HepG2 (cell line): Measurements from ENCODE around the gene POLH. TPM values are rescaled to one million over a fixed set of nuclear protein-coding genes. Genes with fewer than 3 reads are reported as not detected.

Experiments used
- CHD4 ChIP-seq: fragments of 200-600 bp; sonication (generic); IDR thresholded peaks from 2 replicates; pipeline ENCODE4 v1.7.0; 2017; ENCODE audit warnings: mild to moderate bottlenecking, low read length, borderline replicate concordance
- DMAP1 ChIP-seq: IDR thresholded peaks from 2 replicates; pipeline ENCODE4 v1.6.1; 2016
- ISL2 ChIP-seq: sonication (generic); formaldehyde crosslinking; IDR thresholded peaks from 2 replicates; pipeline ENCODE4 v1.5.0; 2020; ENCODE audit warnings: missing genetic modification reagents
- NFE2 ChIP-seq: sonication (generic); formaldehyde crosslinking; IDR thresholded peaks from 2 replicates; pipeline ENCODE4 v1.4.0; 2020; ENCODE audit warnings: missing genetic modification reagents
- NONO ChIP-seq, 2 experiments: fragments of 450-650 bp in 1 of 2; sonication (generic) in 1 of 2; formaldehyde crosslinking in 1 of 2; IDR thresholded peaks in 1 of 2; conservative IDR thresholded peaks in 1 of 2; 2 replicates each; pipeline versions ENCODE4 v1.6.1 to v1.8.0; 2017 to 2022; ENCODE audit warnings: mild to moderate bottlenecking in 1 of 2, missing genetic modification reagents in 1 of 2, moderate library complexity in 1 of 2
- RXRB ChIP-seq: IDR thresholded peaks from 2 replicates; pipeline ENCODE4 v1.6.1; 2016; ENCODE audit warnings: borderline replicate concordance, missing genetic modification reagents, missing compliant biosample characterization
- SOX13 ChIP-seq, 3 experiments: fragments of 450-650 bp in 1 of 3; sonication (generic) in 1 of 3; formaldehyde crosslinking in 1 of 3; IDR thresholded peaks in 2 of 3; conservative IDR thresholded peaks in 1 of 3; 2 replicates each; pipeline versions ENCODE4 v1.5.0 to v1.6.1; 2016 to 2020; ENCODE audit warnings: antibody characterized with exemption in 1 of 3, mild to moderate bottlenecking in 1 of 3, missing compliant biosample characterization in 1 of 3, missing genetic modification reagents in 1 of 3, moderate library complexity in 1 of 3
- TBX2 ChIP-seq: sonication (generic); formaldehyde crosslinking; IDR thresholded peaks from 2 replicates; pipeline ENCODE4 v1.5.0; 2020; ENCODE audit warnings: missing genetic modification reagents, mild to moderate bottlenecking, borderline replicate concordance
- TCF7L2 ChIP-seq: IDR thresholded peaks from 2 replicates; pipeline ENCODE4 v1.6.1; 2011; ENCODE audit warnings: mild to moderate bottlenecking, low read depth, low read length, moderate library complexity
- YEATS2 ChIP-seq: sonication (generic); formaldehyde crosslinking; IDR thresholded peaks from 2 replicates; pipeline ENCODE4 v1.4.0; 2020; ENCODE audit warnings: missing genetic modification reagents, borderline replicate concordance
- ZNF17 ChIP-seq: sonication (generic); formaldehyde crosslinking; IDR thresholded peaks from 2 replicates; pipeline ENCODE4 v1.5.0; 2020; ENCODE audit warnings: mild to moderate bottlenecking, missing genetic modification reagents
- ZNF616 ChIP-seq: sonication (generic); formaldehyde crosslinking; IDR thresholded peaks from 2 replicates; pipeline ENCODE4 v1.5.0; 2020; ENCODE audit warnings: low read depth, mild to moderate bottlenecking, missing genetic modification reagents
- ZNF629 ChIP-seq: sonication (generic); formaldehyde crosslinking; conservative IDR thresholded peaks from 2 replicates; pipeline ENCODE4 v1.5.0; 2020; ENCODE audit warnings: missing genetic modification reagents
- ZNF841 ChIP-seq: sonication (generic); formaldehyde crosslinking; IDR thresholded peaks from 2 replicates; pipeline ENCODE4 v1.8.1; 2023; ENCODE audit warnings: missing genetic modification reagents, borderline replicate concordance
- polyA plus RNA-seq, 8 experiments: library from polyadenylated mRNA; depleted of rRNA in 3 of 8; stranded (reverse) in 7 of 8; unstranded in 1 of 8; fragments of >200 nt; fragmentation: Illumina TruSeq in 4 of 8; extraction: Trizol in 4 of 8; gene quantifications; 2 replicates each; pipeline versions ENCODE4 v1.2.1 to v1.2.3, GENCODE V29; 2011 to 2016; ENCODE audit warnings: low read depth in 4 of 8, missing spikeins in 1 of 8, mixed read lengths in 1 of 8; ENCODE audit not compliant: insufficient read depth in 1 of 8
- total RNA-seq, 5 experiments: library from RNA; depleted of rRNA; stranded (reverse); fragments of >200 nt; fragmentation: Illumina TruSeq; extraction: Trizol; gene quantifications; 2 replicates each; pipeline ENCODE4 v1.2.3, GENCODE V29; 2016; ENCODE audit warnings: low read depth in 1 of 5
- TF ChIP-seq, protein P1 (sequence below): sonication (generic); formaldehyde crosslinking; IDR thresholded peaks from 2 replicates; pipeline ENCODE4 v1.4.0; 2020; ENCODE audit warnings: missing genetic modification reagents, mild to moderate bottlenecking, borderline replicate concordance
- TF ChIP-seq, protein P2 (sequence below): sonication (generic); formaldehyde crosslinking; IDR thresholded peaks from 2 replicates; pipeline ENCODE4 v1.4.0; 2020; ENCODE audit warnings: missing genetic modification reagents
- TF ChIP-seq, protein P3 (sequence below): IDR thresholded peaks from 2 replicates; pipeline ENCODE4 v1.6.1; 2016
- TF ChIP-seq, protein P4 (sequence below): sonication (generic); formaldehyde crosslinking; IDR thresholded peaks from 2 replicates; pipeline ENCODE4 v1.4.0; 2020; ENCODE audit warnings: missing genetic modification reagents, borderline replicate concordance

The POLH gene
- total and polyA plus RNA-seq, 2 of the 13 experiments (the other 11 are each of a cell fraction or from before 2014, with no cell fraction given): 11.6 to 25.0 TPM

DNA sequence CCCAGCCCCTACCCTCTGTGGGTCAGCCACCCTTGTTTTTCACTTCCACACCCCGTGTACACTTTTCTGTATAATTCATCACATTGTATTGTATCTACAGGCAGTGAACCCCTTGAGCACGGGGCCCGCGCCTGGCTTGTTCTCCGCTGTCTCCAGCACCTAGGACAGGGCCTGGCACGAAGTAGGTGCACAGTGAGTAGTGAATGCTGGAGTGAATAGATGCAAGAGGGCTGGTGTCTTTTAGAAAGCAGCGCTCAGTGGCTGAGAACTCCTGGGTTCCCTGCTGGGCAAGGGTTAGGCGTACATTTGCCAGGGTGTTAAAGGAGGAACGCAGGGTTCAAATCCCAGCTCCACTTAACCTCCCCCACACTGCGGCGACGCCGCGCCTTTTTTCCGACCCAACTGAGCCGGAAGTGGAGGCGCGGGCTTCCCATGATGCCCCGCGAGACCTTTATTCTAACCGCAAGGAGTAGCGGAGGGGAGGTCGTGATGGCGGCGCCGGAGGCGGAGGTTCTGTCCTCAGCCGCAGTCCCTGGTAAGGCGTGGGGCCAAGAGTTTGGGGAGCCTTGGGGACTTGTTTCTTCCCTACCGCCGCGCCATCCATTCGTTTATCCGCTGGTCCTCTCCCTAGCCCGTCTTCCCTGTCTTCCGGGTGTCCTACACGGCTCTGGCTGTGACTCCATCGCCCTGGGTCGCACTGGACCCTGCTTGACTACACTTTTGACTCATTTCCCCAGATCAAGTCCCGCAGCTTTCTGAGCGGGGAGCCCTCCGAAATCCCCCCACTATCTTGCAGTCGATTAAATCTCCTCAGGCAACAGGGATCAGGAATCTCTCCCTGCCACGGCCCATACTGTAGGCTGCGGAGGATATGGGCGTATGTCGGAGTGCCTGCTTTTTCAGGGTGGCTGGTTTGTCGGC is 59.7 kb downstream of the POLH start, which contains the start of gene MAD2L1BP (continued):
- TF ChIP-seq, protein P1, sequence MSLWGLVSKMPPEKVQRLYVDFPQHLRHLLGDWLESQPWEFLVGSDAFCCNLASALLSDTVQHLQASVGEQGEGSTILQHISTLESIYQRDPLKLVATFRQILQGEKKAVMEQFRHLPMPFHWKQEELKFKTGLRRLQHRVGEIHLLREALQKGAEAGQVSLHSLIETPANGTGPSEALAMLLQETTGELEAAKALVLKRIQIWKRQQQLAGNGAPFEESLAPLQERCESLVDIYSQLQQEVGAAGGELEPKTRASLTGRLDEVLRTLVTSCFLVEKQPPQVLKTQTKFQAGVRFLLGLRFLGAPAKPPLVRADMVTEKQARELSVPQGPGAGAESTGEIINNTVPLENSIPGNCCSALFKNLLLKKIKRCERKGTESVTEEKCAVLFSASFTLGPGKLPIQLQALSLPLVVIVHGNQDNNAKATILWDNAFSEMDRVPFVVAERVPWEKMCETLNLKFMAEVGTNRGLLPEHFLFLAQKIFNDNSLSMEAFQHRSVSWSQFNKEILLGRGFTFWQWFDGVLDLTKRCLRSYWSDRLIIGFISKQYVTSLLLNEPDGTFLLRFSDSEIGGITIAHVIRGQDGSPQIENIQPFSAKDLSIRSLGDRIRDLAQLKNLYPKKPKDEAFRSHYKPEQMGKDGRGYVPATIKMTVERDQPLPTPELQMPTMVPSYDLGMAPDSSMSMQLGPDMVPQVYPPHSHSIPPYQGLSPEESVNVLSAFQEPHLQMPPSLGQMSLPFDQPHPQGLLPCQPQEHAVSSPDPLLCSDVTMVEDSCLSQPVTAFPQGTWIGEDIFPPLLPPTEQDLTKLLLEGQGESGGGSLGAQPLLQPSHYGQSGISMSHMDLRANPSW (CRISPR knock-in tag): peak; percentile 75; the same call in 1 of the 2 replicates
- TF ChIP-seq DMAP1 (CRISPR knock-in tag) (peak; percentile 96), CHD4 (peak; percentile 87), RXRB (CRISPR knock-in tag) (peak; percentile 82), NFE2 (no peak), ZNF841 (CRISPR knock-in tag) (no peak), ISL2 (CRISPR knock-in tag) (peak; percentile 69; the same call in 1 of the 2 replicates), ZNF17 (CRISPR knock-in tag) (peak; percentile 59; the same call in 1 of the 2 replicates), SOX13 (IDR thresholded peaks at IDR 0.05) (no peak), SOX13 (CRISPR knock-in tag; conservative IDR thresholded peaks at IDR 0.05 in 1 of 2, IDR thresholded peaks at IDR 0.05 in 1 of 2) (peak in 1 of 2 experiments; percentile 32; a peak in 2 of 4 replicates), NONO (IDR thresholded peaks at IDR 0.05) (no peak), NONO (CRISPR knock-in tag; conservative IDR thresholded peaks at IDR 0.05) (peak; percentile 72), ZNF629 (CRISPR knock-in tag) (no peak), ZNF616 (0 out of 2 replicates have a peak, but pooled peaks have one; percentile 70), TBX2 (CRISPR knock-in tag) (peak; percentile 88; the same call in 1 of the 2 replicates), YEATS2 (CRISPR knock-in tag) (peak; percentile 90), TCF7L2 (no peak)
- TF ChIP-seq, protein P2, sequence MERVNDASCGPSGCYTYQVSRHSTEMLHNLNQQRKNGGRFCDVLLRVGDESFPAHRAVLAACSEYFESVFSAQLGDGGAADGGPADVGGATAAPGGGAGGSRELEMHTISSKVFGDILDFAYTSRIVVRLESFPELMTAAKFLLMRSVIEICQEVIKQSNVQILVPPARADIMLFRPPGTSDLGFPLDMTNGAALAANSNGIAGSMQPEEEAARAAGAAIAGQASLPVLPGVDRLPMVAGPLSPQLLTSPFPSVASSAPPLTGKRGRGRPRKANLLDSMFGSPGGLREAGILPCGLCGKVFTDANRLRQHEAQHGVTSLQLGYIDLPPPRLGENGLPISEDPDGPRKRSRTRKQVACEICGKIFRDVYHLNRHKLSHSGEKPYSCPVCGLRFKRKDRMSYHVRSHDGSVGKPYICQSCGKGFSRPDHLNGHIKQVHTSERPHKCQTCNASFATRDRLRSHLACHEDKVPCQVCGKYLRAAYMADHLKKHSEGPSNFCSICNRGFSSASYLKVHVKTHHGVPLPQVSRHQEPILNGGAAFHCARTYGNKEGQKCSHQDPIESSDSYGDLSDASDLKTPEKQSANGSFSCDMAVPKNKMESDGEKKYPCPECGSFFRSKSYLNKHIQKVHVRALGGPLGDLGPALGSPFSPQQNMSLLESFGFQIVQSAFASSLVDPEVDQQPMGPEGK (CRISPR knock-in tag): peak; percentile 26; the same call in 1 of the 2 replicates
- TF ChIP-seq, protein P3, sequence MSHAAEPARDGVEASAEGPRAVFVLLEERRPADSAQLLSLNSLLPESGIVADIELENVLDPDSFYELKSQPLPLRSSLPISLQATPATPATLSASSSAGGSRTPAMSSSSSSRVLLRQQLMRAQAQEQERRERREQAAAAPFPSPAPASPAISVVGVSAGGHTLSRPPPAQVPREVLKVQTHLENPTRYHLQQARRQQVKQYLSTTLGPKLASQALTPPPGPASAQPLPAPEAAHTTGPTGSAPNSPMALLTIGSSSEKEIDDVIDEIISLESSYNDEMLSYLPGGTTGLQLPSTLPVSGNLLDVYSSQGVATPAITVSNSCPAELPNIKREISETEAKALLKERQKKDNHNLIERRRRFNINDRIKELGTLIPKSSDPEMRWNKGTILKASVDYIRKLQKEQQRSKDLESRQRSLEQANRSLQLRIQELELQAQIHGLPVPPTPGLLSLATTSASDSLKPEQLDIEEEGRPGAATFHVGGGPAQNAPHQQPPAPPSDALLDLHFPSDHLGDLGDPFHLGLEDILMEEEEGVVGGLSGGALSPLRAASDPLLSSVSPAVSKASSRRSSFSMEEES: peak; percentile 71
- TF ChIP-seq, protein P4, sequence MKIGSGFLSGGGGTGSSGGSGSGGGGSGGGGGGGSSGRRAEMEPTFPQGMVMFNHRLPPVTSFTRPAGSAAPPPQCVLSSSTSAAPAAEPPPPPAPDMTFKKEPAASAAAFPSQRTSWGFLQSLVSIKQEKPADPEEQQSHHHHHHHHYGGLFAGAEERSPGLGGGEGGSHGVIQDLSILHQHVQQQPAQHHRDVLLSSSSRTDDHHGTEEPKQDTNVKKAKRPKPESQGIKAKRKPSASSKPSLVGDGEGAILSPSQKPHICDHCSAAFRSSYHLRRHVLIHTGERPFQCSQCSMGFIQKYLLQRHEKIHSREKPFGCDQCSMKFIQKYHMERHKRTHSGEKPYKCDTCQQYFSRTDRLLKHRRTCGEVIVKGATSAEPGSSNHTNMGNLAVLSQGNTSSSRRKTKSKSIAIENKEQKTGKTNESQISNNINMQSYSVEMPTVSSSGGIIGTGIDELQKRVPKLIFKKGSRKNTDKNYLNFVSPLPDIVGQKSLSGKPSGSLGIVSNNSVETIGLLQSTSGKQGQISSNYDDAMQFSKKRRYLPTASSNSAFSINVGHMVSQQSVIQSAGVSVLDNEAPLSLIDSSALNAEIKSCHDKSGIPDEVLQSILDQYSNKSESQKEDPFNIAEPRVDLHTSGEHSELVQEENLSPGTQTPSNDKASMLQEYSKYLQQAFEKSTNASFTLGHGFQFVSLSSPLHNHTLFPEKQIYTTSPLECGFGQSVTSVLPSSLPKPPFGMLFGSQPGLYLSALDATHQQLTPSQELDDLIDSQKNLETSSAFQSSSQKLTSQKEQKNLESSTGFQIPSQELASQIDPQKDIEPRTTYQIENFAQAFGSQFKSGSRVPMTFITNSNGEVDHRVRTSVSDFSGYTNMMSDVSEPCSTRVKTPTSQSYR (CRISPR knock-in tag): peak; percentile 95
